Tibial artery (tissue), 4 donors: ENCODE data around the gene MRFAP1.

ENCODE experiments used
- DNase-seq, 2 donors: peaks; one replicate each; pipeline ENCODE4 v3.0.0-alpha.2; 2019
- H3K27ac ChIP-seq, 2 donors: fragments of 200-600 bp; sonication (generic) in 1 of 2; 1 replicate in 1 of 2; 2 replicates in 1 of 2; pipeline ENCODE4 v1.5.1; 2018 to 2019; ENCODE audit warnings: mild to moderate bottlenecking in 1 of 2
- H3K27me3 ChIP-seq, 2 donors: fragments of 200-600 bp; sonication (generic) in 1 of 2; one replicate each; pipeline versions ENCODE4 v1.5.1 to v1.6.0; 2016 to 2019
- H3K36me3 ChIP-seq, 3 donors: fragments of 200-600 bp; sonication (generic) in 2 of 3; one replicate each; pipeline ENCODE4 v1.5.1; 2016 to 2019; ENCODE audit warnings: mild to moderate bottlenecking in 2 of 3
- H3K4me1 ChIP-seq, 4 donors: fragments of 200-600 bp; sonication (generic) in 2 of 4; 1 replicate in 3 of 4; 2 replicates in 1 of 4; pipeline ENCODE4 v1.5.1; 2016 to 2019
- H3K4me3 ChIP-seq, 2 donors: fragments of 200-600 bp; sonication (generic) in 1 of 2; 1 replicate in 1 of 2; 2 replicates in 1 of 2; pipeline ENCODE4 v1.5.1; 2018 to 2019; ENCODE audit warnings: mild to moderate bottlenecking in 2 of 2
- H3K9me3 ChIP-seq, 3 donors: fragments of 200-600 bp; sonication (generic) in 1 of 3; one replicate each; pipeline ENCODE4 v1.5.1; 2016 to 2019
- intact Hi-C: fragments of 100-400 bp; cut with DNase I; formaldehyde crosslinking; loops from one replicate; pipeline ENCODE4 v1.15.0; 2023; ENCODE audit warnings: low total_unique reads
- TF ChIP-seq, protein P1 (sequence below), 2 experiments: fragments of 200-600 bp in 1 of 2; fragments of 450-650 bp in 1 of 2; IDR thresholded peaks; one replicate each; pipeline ENCODE4 v1.5.1; 2017 to 2019; ENCODE audit warnings: antibody characterized with exemption in 2 of 2, mild to moderate bottlenecking in 1 of 2, moderate library complexity in 1 of 2

Gene MRFAP1

DNA sequence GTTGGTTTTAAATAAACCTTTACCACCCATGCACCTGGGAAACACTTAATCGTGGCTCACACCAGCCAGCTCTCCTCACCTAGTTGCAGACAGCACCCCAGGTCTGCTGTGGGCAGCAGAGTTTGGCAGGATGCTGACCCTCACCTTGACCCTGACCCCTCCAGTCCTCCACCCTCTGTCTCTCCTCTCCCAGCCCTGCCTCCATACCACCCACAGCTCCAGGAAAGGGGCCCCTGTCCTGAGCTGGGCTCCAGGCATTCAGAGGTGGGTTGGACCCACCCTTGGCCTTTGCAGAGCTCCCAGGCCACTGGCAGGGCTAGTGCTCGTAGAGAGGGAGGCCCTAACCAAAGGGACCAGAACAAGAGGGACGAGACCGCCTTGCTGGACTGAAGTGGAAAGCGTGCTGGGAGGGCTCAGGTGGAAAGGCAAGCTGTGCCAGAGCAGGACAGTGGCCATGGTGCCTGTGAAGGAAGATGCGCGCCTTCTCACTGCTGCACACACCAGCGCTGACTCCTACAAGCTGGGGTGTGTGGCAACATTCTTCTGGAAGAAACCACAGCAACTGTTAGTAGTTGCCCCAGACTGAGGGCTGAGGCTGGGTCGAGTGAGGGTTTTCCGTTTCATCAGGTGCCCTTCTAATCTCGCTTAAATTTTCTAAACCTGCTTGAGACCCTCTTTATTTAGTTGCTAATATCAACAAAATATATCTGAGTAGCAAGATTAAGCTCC is 42.5 kb downstream of the MRFAP1 start:
- Histone ChIP-seq H3K36me3 (peaks cover 0 to 7% (median 0%) of the 10 kb centered on the region in 3 donors), H3K9me3 (no peaks in the 10 kb centered on the region), H3K4me1 (no peaks in the 10 kb centered on the region), H3K27ac (no peak overlapping the region), H3K27me3 (no peaks in the 10 kb centered on the region), H3K4me3 (no peak overlapping the region)
- intact Hi-C loops: no loop called here
- no peak for DNase-seq
- TF ChIP-seq, protein P1, sequence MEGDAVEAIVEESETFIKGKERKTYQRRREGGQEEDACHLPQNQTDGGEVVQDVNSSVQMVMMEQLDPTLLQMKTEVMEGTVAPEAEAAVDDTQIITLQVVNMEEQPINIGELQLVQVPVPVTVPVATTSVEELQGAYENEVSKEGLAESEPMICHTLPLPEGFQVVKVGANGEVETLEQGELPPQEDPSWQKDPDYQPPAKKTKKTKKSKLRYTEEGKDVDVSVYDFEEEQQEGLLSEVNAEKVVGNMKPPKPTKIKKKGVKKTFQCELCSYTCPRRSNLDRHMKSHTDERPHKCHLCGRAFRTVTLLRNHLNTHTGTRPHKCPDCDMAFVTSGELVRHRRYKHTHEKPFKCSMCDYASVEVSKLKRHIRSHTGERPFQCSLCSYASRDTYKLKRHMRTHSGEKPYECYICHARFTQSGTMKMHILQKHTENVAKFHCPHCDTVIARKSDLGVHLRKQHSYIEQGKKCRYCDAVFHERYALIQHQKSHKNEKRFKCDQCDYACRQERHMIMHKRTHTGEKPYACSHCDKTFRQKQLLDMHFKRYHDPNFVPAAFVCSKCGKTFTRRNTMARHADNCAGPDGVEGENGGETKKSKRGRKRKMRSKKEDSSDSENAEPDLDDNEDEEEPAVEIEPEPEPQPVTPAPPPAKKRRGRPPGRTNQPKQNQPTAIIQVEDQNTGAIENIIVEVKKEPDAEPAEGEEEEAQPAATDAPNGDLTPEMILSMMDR (IDR thresholded peaks at IDR 0.05): no peak

DNA sequence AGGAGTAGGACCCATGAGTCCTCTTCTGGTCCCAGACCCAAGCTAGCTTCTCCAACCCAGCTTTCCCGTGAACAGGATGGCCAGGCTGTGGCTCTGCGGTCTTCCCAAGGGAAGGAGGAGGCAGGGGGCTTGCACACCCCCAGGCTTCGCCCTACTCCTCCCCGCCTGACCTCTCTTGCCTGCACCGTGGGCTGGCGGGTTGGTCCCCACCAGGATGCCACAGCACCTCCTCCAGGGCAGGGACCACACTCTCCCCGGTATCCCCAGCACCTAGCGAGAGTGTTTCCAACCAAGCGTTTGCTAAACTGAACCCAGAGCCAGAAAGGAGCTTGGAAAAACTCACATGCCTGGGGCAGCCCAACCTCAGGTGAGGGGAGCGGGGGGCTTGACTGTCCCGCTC is 44.2 kb downstream of the MRFAP1 start:
- no peak for DNase-seq
- H3K9me3 ChIP-seq: no peaks in the 10 kb centered on the region
- peaks cover 0 to 7% (median 0%) of the 10 kb centered on the region in 3 donors for H3K36me3 ChIP-seq
- H3K4me3 ChIP-seq: no peak overlapping the region
- intact Hi-C loops: no loop called here
- H3K27ac ChIP-seq: no peak overlapping the region
- TF ChIP-seq, protein P1 (IDR thresholded peaks at IDR 0.05): no peak
- H3K27me3 ChIP-seq: no peaks in the 10 kb centered on the region
- H3K4me1 ChIP-seq: peaks cover 0 to 10% (median 0%) of the 10 kb centered on the region in 4 donors

DNA sequence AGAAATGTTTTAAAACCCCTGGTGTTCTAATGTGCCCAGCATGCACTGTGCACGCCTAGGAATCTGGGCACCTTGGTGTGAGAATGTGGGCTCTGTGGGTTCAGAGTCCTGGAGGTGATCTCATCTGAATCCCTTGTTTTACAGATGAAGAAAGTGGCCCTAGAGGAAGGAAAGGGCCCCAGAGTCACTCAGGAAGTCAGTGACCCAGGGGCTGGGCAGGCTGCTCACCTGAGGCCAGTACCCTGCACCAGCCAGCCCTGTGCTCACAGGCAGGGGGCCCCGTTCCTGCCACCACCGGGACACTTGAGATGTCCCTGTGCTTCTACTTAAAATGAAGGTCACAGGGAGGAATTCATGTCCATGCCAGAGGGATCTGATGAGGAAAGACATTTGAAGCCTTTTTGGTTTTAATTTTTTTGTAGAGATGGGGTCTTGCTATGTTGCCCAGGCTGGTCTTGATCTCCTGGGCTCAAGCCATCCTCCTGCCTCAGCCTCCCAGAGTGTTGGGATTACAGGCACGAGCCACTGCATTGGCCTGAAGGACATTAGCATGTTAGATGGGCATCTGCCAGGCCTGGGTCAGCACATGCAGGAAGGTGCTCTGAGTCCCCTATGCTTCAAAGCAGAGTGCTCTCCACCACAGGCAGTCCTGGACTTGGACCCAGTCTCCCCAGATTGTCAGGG is 45.8 kb downstream of the MRFAP1 start:
- no peaks in the 10 kb centered on the region for H3K36me3 ChIP-seq
- peaks cover 0 to 13% (median 0%) of the 10 kb centered on the region in 4 donors for H3K4me1 ChIP-seq
- DNase-seq: no peak
- H3K27me3 ChIP-seq: no peaks in the 10 kb centered on the region
- no peak overlapping the region for H3K27ac ChIP-seq
- no peak overlapping the region for H3K4me3 ChIP-seq
- no peaks in the 10 kb centered on the region for H3K9me3 ChIP-seq
- TF ChIP-seq, protein P1 (IDR thresholded peaks at IDR 0.05): no peak
- intact Hi-C loops: no loop called here

DNA sequence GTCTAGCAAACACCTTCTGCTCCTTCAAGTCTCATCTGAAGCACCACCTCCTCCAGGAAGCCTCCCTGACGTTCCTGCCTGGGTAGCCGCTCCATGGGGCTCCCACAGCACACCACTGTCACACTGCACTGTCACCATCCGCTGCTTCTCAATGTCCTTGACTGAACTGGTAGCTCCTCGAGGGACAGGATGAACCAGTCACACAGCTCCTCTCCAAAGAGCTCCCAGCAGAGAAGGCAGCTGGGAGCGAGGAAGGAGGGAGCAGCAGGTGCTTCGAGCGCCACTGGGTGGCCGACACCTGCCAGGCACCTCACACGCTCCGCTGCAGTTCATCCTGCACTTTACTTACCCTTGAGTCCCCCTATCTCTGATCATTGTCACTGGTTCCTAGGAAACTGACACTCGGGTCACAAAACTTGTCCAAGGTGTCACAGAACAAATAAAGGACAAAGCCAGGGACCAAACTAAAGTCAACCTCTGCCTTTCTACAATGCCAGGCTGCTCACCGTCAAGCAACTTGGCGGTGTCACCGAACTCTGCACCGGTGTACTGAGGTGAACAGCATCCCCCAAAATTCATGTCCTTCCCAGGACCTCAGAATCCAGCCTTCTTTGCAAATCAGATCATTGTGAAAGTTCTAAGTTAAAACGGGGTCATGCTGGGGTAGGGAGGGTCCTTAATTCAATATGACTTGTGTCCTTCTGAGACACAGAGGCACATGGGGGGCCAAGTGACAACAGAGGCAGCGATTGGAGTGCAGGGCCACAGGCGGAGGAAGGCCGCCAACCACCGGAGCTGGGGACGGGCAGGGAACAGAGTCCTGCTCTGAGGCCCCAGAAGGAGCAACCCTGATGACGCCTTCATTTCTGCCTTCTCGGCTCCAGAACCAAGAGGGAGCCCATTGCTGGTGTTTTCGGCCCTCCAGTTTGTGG is 47.7 kb downstream of the MRFAP1 start:
- H3K9me3 ChIP-seq: no peaks in the 10 kb centered on the region
- H3K27me3 ChIP-seq: no peaks in the 10 kb centered on the region
- intact Hi-C loops: no loop called here
- no peak for DNase-seq
- H3K4me1 ChIP-seq: peaks cover 0 to 13% (median 0%) of the 10 kb centered on the region in 4 donors
- H3K4me3 ChIP-seq: no peak overlapping the region
- no peak overlapping the region for H3K27ac ChIP-seq
- no peaks in the 10 kb centered on the region for H3K36me3 ChIP-seq
- TF ChIP-seq, protein P1 (IDR thresholded peaks at IDR 0.05): no peak

DNA sequence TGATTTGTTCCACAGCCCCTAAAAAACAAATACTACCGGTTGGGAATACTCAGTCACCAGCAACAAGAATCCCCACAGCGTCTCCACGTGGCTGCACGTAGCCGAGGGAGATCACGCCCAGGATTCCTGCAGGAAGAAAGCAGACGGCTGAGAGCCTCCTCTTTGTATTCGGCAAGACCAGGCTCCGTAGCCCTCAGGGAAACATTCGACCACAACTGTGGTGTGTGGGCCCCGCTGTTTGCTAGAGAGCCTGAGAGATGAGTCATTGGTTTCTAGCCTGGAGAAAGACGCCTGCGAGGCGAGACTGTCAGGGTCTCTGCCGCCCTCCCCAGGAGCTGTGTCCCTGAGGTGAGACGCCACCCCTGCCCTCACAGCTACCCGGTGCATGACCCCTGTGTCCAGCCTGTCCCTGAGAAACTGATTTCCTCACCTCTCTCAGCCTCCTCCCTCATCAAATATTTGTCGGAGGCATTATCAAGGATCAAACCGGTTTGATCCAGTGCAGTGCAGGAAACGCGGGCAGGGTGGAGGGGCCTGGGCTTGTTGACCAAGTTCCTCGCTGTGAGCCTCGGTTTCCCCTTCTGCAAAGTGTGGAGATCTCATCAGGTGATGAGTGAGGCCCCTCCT is 48.5 kb downstream of the MRFAP1 start:
- DNase-seq: no peak
- Histone ChIP-seq H3K4me3 (no peak overlapping the region), H3K27ac (no peak overlapping the region), H3K36me3 (no peaks in the 10 kb centered on the region), H3K4me1 (peaks cover 0 to 17% (median 0%) of the 10 kb centered on the region in 4 donors), H3K9me3 (no peaks in the 10 kb centered on the region), H3K27me3 (no peaks in the 10 kb centered on the region)
- intact Hi-C loops: no loop called here
- TF ChIP-seq, protein P1 (IDR thresholded peaks at IDR 0.05): no peak
